H1 (cell line): ENCODE data around the gene PARD6B. TPM values are rescaled to one million over a fixed set of nuclear protein-coding genes. Genes with fewer than 3 reads are reported as not detected.

Source experiments
- FOSL1 ChIP-seq: IDR thresholded peaks from 2 replicates; pipeline ENCODE4 v1.6.1; 2011; ENCODE audit warnings: mild to moderate bottlenecking, low read depth, low read length, moderate library complexity; ENCODE audit not compliant: insufficient read depth
- SUZ12 ChIP-seq: fragments of 200-600 bp; sonication (generic); IDR thresholded peaks from 2 replicates; pipeline ENCODE4 v1.6.1; 2012; ENCODE audit warnings: mild to moderate bottlenecking, inconsistent platforms, low read length, moderate library complexity, mixed read lengths
- polyA plus RNA-seq, 7 experiments: library from polyadenylated mRNA; depleted of rRNA in 3 of 7; stranded (reverse) in 5 of 7; unstranded in 2 of 7; fragments of >200 nt in 5 of 7; fragments of 200-250 nt in 2 of 7; gene quantifications; 1 replicate in 5 of 7; 2 replicates in 1 of 7; 4 replicates in 1 of 7; pipeline versions ENCODE4 v1.2.1 to v1.2.3, GENCODE V29; 2011 to 2013; ENCODE audit warnings: missing spikeins in 2 of 7, mixed read lengths in 2 of 7
- total RNA-seq: library from RNA; stranded (reverse); fragmentation: NEBNext Ultra II Directional; extraction: Animal tissue kit (Norgen Biotek cat#: 25700); gene quantifications from 2 replicates; pipeline ENCODE4 v1.2.1, GENCODE V29; 2021

Gene PARD6B
- total and polyA plus RNA-seq, 2 of the 8 experiments (the other 6 are each of a cell fraction or from before 2014, with no cell fraction given), result 5.2 to 34.1 TPM

DNA sequence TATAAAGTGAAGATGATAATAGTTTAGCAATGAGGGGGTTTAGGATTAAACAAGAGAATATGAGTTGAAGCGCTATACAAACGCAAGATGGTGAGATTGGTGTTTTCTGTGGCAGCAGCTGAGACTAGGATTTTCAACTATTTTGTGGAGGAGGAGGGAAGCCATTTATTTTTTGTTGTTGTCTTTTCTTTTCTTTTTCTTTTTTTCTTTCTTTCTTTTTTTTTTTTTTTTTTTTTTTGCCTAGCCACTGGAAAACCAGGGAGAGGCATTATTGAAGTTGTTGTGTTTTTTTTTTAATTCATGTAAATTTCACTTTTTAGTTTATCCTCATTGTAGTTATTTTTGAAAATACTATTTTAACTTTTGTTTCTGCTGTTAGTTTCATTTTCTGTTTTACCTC, 15.9 kb downstream of the PARD6B start (continued):
- TF ChIP-seq SUZ12 (no peak), FOSL1 (no peak)
